ENCODE data around the gene MZT1.

- TF ChIP-seq POLR2A (IDR thresholded peaks at IDR 0.05) (no peak), CTCF (IDR thresholded peaks at IDR 0.05) (no peak), EP300 (IDR thresholded peaks at IDR 0.05; ENCODE audit: low read depth) (no peak), POLR2AphosphoS5 (IDR thresholded peaks at IDR 0.05) (no peak)
Observed at GRCh38 chr13:72754111-72754510, 26.7 kb upstream of the MZT1 start.

All from transverse colon (tissue), 4 donors.